H1 (cell line): Measurements from ENCODE around the gene ZBTB16. TPM values are rescaled to one million over a fixed set of nuclear protein-coding genes. Genes with fewer than 3 reads are reported as not detected.

Source experiments
- CTCF ChIA-PET: fragments of 300-600 bp; sonication (Branson Sonifier 250); formaldehyde crosslinking; loops from one replicate; lab custom pipeline; 2021; ENCODE audit not compliant: partially characterized antibody; lab: Charles Lee
- POLR2A ChIA-PET: fragments of 300-600 bp; sonication (Branson Sonifier 250); formaldehyde crosslinking; loops from one replicate; lab custom pipeline; 2021; ENCODE audit warnings: inconsistent platforms; ENCODE audit not compliant: partially characterized antibody; lab: Charles Lee
- DNase-seq, 2 experiments: peaks; one replicate each; pipeline versions ENCODE4 v3.0.0 to v3.0.0-alpha.2; 2010 to 2022; ENCODE audit warnings: low spot score in 2 of 2, low read depth in 1 of 2, mixed read lengths in 1 of 2
- FAIRE-seq: peaks from 2 replicates; lab custom pipeline; 2011; peaks lifted over from hg19 to GRCh38; lab: Jason Lieb, UNC
- H2AFZ ChIP-seq: 2 replicates; pipeline ENCODE4 v1.8.1; 2012; ENCODE audit warnings: low read length, inconsistent platforms
- H2AK5ac ChIP-seq: 2 replicates; pipeline ENCODE4 v1.6.1; 2013; ENCODE audit warnings: low read depth, low read length
- H2BK120ac ChIP-seq: replicated peaks from 2 replicates; pipeline ENCODE3; 2013; ENCODE audit warnings: low read depth, low read length, inconsistent platforms
- H2BK12ac ChIP-seq: 2 replicates; pipeline ENCODE4 v1.6.1; 2013; ENCODE audit warnings: low read depth, low read length
- H2BK15ac ChIP-seq: 2 replicates; pipeline ENCODE4 v1.6.1; 2013; ENCODE audit warnings: low read length
- H2BK20ac ChIP-seq: 2 replicates; pipeline ENCODE4 v1.6.1; 2013; ENCODE audit warnings: low read length
- H2BK5ac ChIP-seq: 2 replicates; pipeline ENCODE4 v1.6.1; 2013; ENCODE audit warnings: low read depth, low read length
- H3K14ac ChIP-seq: 2 replicates; pipeline ENCODE4 v1.6.1; 2013; ENCODE audit warnings: inconsistent platforms; ENCODE audit not compliant: insufficient read length
- H3K18ac ChIP-seq: 2 replicates; pipeline ENCODE4 v1.6.1; 2013; ENCODE audit warnings: low read length; ENCODE audit errors: extremely low read depth
- H3K23ac ChIP-seq: 2 replicates; pipeline ENCODE4 v1.6.1; 2013; ENCODE audit warnings: inconsistent platforms; ENCODE audit not compliant: insufficient read length
- H3K23me2 ChIP-seq: 2 replicates; pipeline ENCODE4 v1.6.1; 2013; ENCODE audit warnings: low read depth, low read length
- H3K27ac ChIP-seq: 2 replicates; pipeline ENCODE4 v1.6.1; 2011; ENCODE audit warnings: low read depth, low read length, inconsistent platforms
- H3K27me3 ChIP-seq, 4 experiments: replicated peaks in 1 of 4; 1 replicate in 1 of 4; 2 replicates in 3 of 4; pipeline versions ENCODE4 v1.6.1 to v1.8.1; 2011 to 2013; ENCODE audit warnings: low read length in 3 of 4, mild to moderate bottlenecking in 3 of 4, inconsistent platforms in 2 of 4, mixed read lengths in 2 of 4, moderate library complexity in 1 of 4; ENCODE audit not compliant: control insufficient read depth in 3 of 4, insufficient read depth in 3 of 4; ENCODE audit errors: extremely low read depth in 1 of 4
- H3K36me3 ChIP-seq, 4 experiments: 2 replicates each; pipeline versions ENCODE4 v1.6.1 to v1.8.1; 2011 to 2013; ENCODE audit warnings: mild to moderate bottlenecking in 4 of 4, low read length in 3 of 4, moderate library complexity in 2 of 4, control low read depth in 1 of 4, inconsistent platforms in 1 of 4; ENCODE audit not compliant: insufficient read depth in 4 of 4, control insufficient read depth in 2 of 4
- H3K4ac ChIP-seq: replicated peaks from 2 replicates; pipeline ENCODE3; 2013; ENCODE audit warnings: low read length, low read depth, mixed read lengths, inconsistent platforms; ENCODE audit not compliant: insufficient read length
- H3K4me1 ChIP-seq, 4 experiments: replicated peaks in 1 of 4; 1 replicate in 1 of 4; 2 replicates in 3 of 4; pipeline versions ENCODE4 v1.6.1 to v1.8.1; 2011 to 2013; ENCODE audit warnings: low read length in 3 of 4, inconsistent platforms in 2 of 4, mixed read lengths in 1 of 4; ENCODE audit not compliant: insufficient read depth in 4 of 4, control insufficient read depth in 3 of 4
- H3K4me2 ChIP-seq, 2 experiments: 2 replicates each; pipeline versions ENCODE4 v1.6.1 to v1.8.1; 2011 to 2013; ENCODE audit warnings: low read depth in 2 of 2, low read length in 2 of 2, control low read depth in 1 of 2, inconsistent platforms in 1 of 2, mild to moderate bottlenecking in 1 of 2; ENCODE audit not compliant: insufficient read depth in 1 of 2
- H3K4me3 ChIP-seq, 4 experiments: fragments of 200-600, 300-600 bp in 1 of 4; sonication (generic), shearing (Covaris generic), sonication (Bioruptor Twin) in 1 of 4; 2 replicates each; pipeline versions ENCODE4 v1.5.1 to v1.8.1; 2011 to 2016; ENCODE audit warnings: low read length in 4 of 4, low read depth in 3 of 4, control low read depth in 2 of 4, inconsistent platforms in 2 of 4, mild to moderate bottlenecking in 2 of 4, mixed read lengths in 1 of 4, moderate library complexity in 1 of 4; ENCODE audit not compliant: insufficient read depth in 2 of 4; ENCODE audit errors: extremely low read depth in 1 of 4
- H3K56ac ChIP-seq: replicated peaks from 2 replicates; pipeline ENCODE3; 2013; ENCODE audit warnings: low read depth, mild to moderate bottlenecking, mixed read lengths, low read length, inconsistent platforms; ENCODE audit not compliant: insufficient read length
- H3K79me1 ChIP-seq: 2 replicates; pipeline ENCODE4 v1.6.1; 2013; ENCODE audit warnings: low read depth, low read length, control low read depth
- H3K79me2 ChIP-seq, 2 experiments: 2 replicates each; pipeline versions ENCODE4 v1.6.1 to v1.8.1; 2012 to 2013; ENCODE audit warnings: low read length in 2 of 2, mild to moderate bottlenecking in 2 of 2, inconsistent platforms in 1 of 2; ENCODE audit not compliant: insufficient read depth in 2 of 2, control insufficient read depth in 1 of 2
- H3K9ac ChIP-seq, 4 experiments: replicated peaks in 1 of 4; 1 replicate in 1 of 4; 2 replicates in 3 of 4; pipeline versions ENCODE4 v1.6.1 to v1.8.1; 2011 to 2013; ENCODE audit warnings: low read depth in 3 of 4, low read length in 3 of 4, control low read depth in 2 of 4, mild to moderate bottlenecking in 2 of 4, moderate library complexity in 2 of 4, inconsistent platforms in 1 of 4; ENCODE audit errors: extremely low read depth in 1 of 4
- H3K9me3 ChIP-seq, 2 experiments: 2 replicates each; pipeline versions ENCODE4 v1.6.1 to v1.8.1; 2012 to 2013; ENCODE audit warnings: mild to moderate bottlenecking in 2 of 2, moderate library complexity in 2 of 2, control low read depth in 1 of 2, inconsistent platforms in 1 of 2, low read depth in 1 of 2, low read length in 1 of 2, mixed read lengths in 1 of 2; ENCODE audit not compliant: insufficient read depth in 2 of 2
- H4K20me1 ChIP-seq, 2 experiments: replicated peaks in 1 of 2; 2 replicates each; pipeline versions ENCODE3 to v1.8.1; 2011 to 2013; ENCODE audit warnings: inconsistent platforms in 2 of 2, low read length in 2 of 2, mild to moderate bottlenecking in 1 of 2; ENCODE audit not compliant: insufficient read depth in 2 of 2, control insufficient read depth in 1 of 2
- H4K5ac ChIP-seq: 2 replicates; pipeline ENCODE4 v1.6.1; 2013; ENCODE audit warnings: low read length, low read depth, mixed read lengths, inconsistent platforms; ENCODE audit not compliant: insufficient read length
- H4K8ac ChIP-seq: 2 replicates; pipeline ENCODE4 v1.8.0; 2013; ENCODE audit warnings: mild to moderate bottlenecking, moderate library complexity, low read length, inconsistent platforms; ENCODE audit not compliant: insufficient read depth; ENCODE audit errors: extremely low read depth
- H4K91ac ChIP-seq: replicated peaks from 2 replicates; pipeline ENCODE3; 2013; ENCODE audit warnings: low read length, mixed read lengths, inconsistent platforms; ENCODE audit not compliant: insufficient read length
- CEBPB ChIP-seq: IDR thresholded peaks from 2 replicates; pipeline ENCODE4 v1.6.1; 2012; ENCODE audit warnings: low read depth, low read length
- HDAC6 ChIP-seq: IDR thresholded peaks from one replicate; pipeline ENCODE4 v1.7.1; 2012; ENCODE audit warnings: low read depth, mild to moderate bottlenecking, inconsistent platforms, low read length, moderate library complexity
- NRF1 ChIP-seq: IDR thresholded peaks from 2 replicates; pipeline ENCODE4 v1.6.1; 2011; ENCODE audit warnings: mild to moderate bottlenecking, low read depth, low read length, improper control_type of control experiment
- RBBP5 ChIP-seq: IDR thresholded peaks from 2 replicates; pipeline ENCODE4 v1.7.1; 2012; ENCODE audit warnings: low read depth, mild to moderate bottlenecking, inconsistent platforms, low read length, moderate library complexity, borderline replicate concordance
- SAP30 ChIP-seq: fragments of 300-600 bp; sonication (generic); IDR thresholded peaks from 2 replicates; pipeline ENCODE4 v1.7.1; 2012; ENCODE audit warnings: low read length, moderate library complexity, mild to moderate bottlenecking, inconsistent platforms; ENCODE audit not compliant: insufficient read depth, insufficient replicate concordance
- SIRT6 ChIP-seq: IDR thresholded peaks from one replicate; pipeline ENCODE4 v1.7.1; 2012; ENCODE audit warnings: low read length, inconsistent platforms
- SP1 ChIP-seq: IDR thresholded peaks from 2 replicates; pipeline ENCODE4 v1.6.1; 2011; ENCODE audit warnings: low read depth, low read length
- SRF ChIP-seq: IDR thresholded peaks from 2 replicates; pipeline ENCODE4 v1.6.1; 2011; ENCODE audit warnings: mild to moderate bottlenecking, low read depth, low read length, moderate library complexity
- TAF7 ChIP-seq: optimal IDR thresholded peaks from 2 replicates; pipeline ENCODE3; 2011; ENCODE audit warnings: low read depth, mild to moderate bottlenecking, inconsistent platforms, low read length, moderate library complexity, borderline replicate concordance
- TBP ChIP-seq: IDR thresholded peaks from 2 replicates; pipeline ENCODE4 v1.6.1; 2011; ENCODE audit warnings: low read depth, low read length, improper control_type of control experiment
- WGBS, 2 experiments: shearing (Covaris generic) in 1 of 2; methylation state at CpG; one replicate each; pipeline versions ENCODE4 v1.1.6 to v1.1.7; 2013 to 2015; ENCODE audit warnings: low lambda C conversion rate in 2 of 2, mixed read lengths in 2 of 2, inconsistent platforms in 1 of 2, low coverage in 1 of 2, missing lambda C conversion rate in 1 of 2; ENCODE audit not compliant: insufficient replicate concordance in 2 of 2, insufficient coverage in 1 of 2, insufficient read length in 1 of 2; ENCODE audit errors: extremely low coverage in 1 of 2, missing lambda C conversion rate in 1 of 2; 5-methylcytosine and 5-hydroxymethylcytosine counted together
- polyA plus RNA-seq, 7 experiments: library from polyadenylated mRNA; depleted of rRNA in 3 of 7; stranded (reverse) in 5 of 7; unstranded in 2 of 7; fragments of >200 nt in 5 of 7; fragments of 200-250 nt in 2 of 7; gene quantifications; 1 replicate in 5 of 7; 2 replicates in 1 of 7; 4 replicates in 1 of 7; pipeline versions ENCODE4 v1.2.1 to v1.2.3, GENCODE V29; 2011 to 2013; ENCODE audit warnings: missing spikeins in 2 of 7, mixed read lengths in 2 of 7
- total RNA-seq: library from RNA; stranded (reverse); fragmentation: NEBNext Ultra II Directional; extraction: Animal tissue kit (Norgen Biotek cat#: 25700); gene quantifications from 2 replicates; pipeline ENCODE4 v1.2.1, GENCODE V29; 2021
- TF ChIP-seq, protein P1 (sequence below): IDR thresholded peaks from 2 replicates; pipeline ENCODE4 v1.6.1; 2012; ENCODE audit warnings: inconsistent platforms
- TF ChIP-seq, protein P2 (sequence below): IDR thresholded peaks from 2 replicates; pipeline ENCODE4 v1.6.1; 2011; ENCODE audit warnings: low read length, improper control_type of control experiment

ZBTB16 gene
- total and polyA plus RNA-seq, 2 of the 8 experiments (the other 6 are each of a cell fraction or from before 2014, with no cell fraction given), result 0.12 to 0.61 TPM

GRCh38 chr11:114142707-114143106 is 83.2 kb downstream of the ZBTB16 start:
- DNase-seq (no peak), FAIRE-seq (no peak)
- H4K20me1 ChIP-seq, result no peaks in the 10 kb centered on the region
- H3K9ac ChIP-seq, result no peak overlapping the region
- H3K14ac ChIP-seq, result no peak overlapping the region
- no peak overlapping the region for H3K18ac ChIP-seq
- peaks cover 0 to 7% (median 2%) of the 10 kb centered on the region in 4 experiments; a peak in 3 of 7 replicates for H3K4me1 ChIP-seq
- H3K4ac ChIP-seq, result no peak overlapping the region
- no peak overlapping the region for H4K91ac ChIP-seq
- H4K8ac ChIP-seq, result no peak overlapping the region
- CTCF ChIA-PET, result interaction anchor here (0.8 to 1.7 kb wide), 8 partner anchors 9 to 247 kb away, joined by 3 to 4 read pairs (median 3); no protein-coding TSS in a partner anchor
- no peaks in the 10 kb centered on the region for H3K36me3 ChIP-seq
- no peak overlapping the region for H4K5ac ChIP-seq
- H3K23me2 ChIP-seq, result no peaks in the 10 kb centered on the region
- H2BK5ac ChIP-seq, result no peak overlapping the region
- H3K9me3 ChIP-seq, result no peaks in the 10 kb centered on the region
- H2AFZ ChIP-seq, result no peak overlapping the region
- no peak overlapping the region for H3K4me3 ChIP-seq
- no peaks in the 10 kb centered on the region for H3K27me3 ChIP-seq
- no peak overlapping the region; a peak in 1 of 4 replicates for H3K4me2 ChIP-seq
- no peak overlapping the region for H3K23ac ChIP-seq
- no peak overlapping the region for H2BK20ac ChIP-seq
- H3K56ac ChIP-seq, result no peak overlapping the region
- H3K79me2 ChIP-seq, result no peaks in the 10 kb centered on the region
- no peak overlapping the region for H2AK5ac ChIP-seq
- no peak overlapping the region; the same call in 1 of the 2 replicates for H2BK12ac ChIP-seq
- POLR2A ChIA-PET, result no interaction called here
- H3K79me1 ChIP-seq, result no peaks in the 10 kb centered on the region
- H2BK120ac ChIP-seq, result no peak overlapping the region
- no peak overlapping the region for H2BK15ac ChIP-seq
- H3K27ac ChIP-seq, result no peak overlapping the region
- WGBS, 2 experiments, result 88% methylated on average over 3 of the region's 6 CpGs; no CpG with 5 or more reads in 1 of the 2 experiments
- TF ChIP-seq, protein P1, sequence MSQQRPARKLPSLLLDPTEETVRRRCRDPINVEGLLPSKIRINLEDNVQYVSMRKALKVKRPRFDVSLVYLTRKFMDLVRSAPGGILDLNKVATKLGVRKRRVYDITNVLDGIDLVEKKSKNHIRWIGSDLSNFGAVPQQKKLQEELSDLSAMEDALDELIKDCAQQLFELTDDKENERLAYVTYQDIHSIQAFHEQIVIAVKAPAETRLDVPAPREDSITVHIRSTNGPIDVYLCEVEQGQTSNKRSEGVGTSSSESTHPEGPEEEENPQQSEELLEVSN, result no peak
- TF ChIP-seq, protein P2, sequence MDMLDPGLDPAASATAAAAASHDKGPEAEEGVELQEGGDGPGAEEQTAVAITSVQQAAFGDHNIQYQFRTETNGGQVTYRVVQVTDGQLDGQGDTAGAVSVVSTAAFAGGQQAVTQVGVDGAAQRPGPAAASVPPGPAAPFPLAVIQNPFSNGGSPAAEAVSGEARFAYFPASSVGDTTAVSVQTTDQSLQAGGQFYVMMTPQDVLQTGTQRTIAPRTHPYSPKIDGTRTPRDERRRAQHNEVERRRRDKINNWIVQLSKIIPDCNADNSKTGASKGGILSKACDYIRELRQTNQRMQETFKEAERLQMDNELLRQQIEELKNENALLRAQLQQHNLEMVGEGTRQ, result no peak
- TF ChIP-seq RBBP5, result no peak
- TF ChIP-seq SRF, result no peak
- no peak for TF ChIP-seq TBP
- TF ChIP-seq SP1, result no peak
- TF ChIP-seq NRF1, result no peak
- no peak for TF ChIP-seq SAP30
- TF ChIP-seq TAF7, result no peak
- TF ChIP-seq CEBPB, result no peak
- TF ChIP-seq HDAC6, result no peak
- no peak for TF ChIP-seq SIRT6
